Gastroesophageal sphincter (tissue), 4 donors: ENCODE results near the gene MYO1G. TPM values are rescaled to one million over a fixed set of nuclear protein-coding genes. Genes with fewer than 3 reads are reported as not detected.
"Not testable (repeated sequence)": the region's sequence is repeated elsewhere in the genome, so short reads cannot be mapped to it uniquely, and the experiment has no call there.

Source experiments
- ATAC-seq: fragments of 150-250 bp; one replicate; pipeline ENCODE4 v1.9.1; 2016; ENCODE audit warnings: mild to moderate bottlenecking, moderate library complexity
- H3K27ac ChIP-seq, 4 donors: fragments of 200-600 bp; sonication (generic) in 3 of 4; 1 replicate in 3 of 4; 2 replicates in 1 of 4; pipeline ENCODE4 v1.5.1; 2016 to 2019
- H3K27me3 ChIP-seq: fragments of 200-600 bp; sonication (generic); one replicate; pipeline ENCODE4 v1.5.1; 2019
- H3K36me3 ChIP-seq, 2 donors: fragments of 200-600 bp; sonication (generic); one replicate each; pipeline ENCODE4 v1.5.1; 2019; ENCODE audit warnings: control low read depth in 1 of 2
- H3K4me1 ChIP-seq, 3 donors: fragments of 200-600 bp; sonication (generic); 1 replicate in 2 of 3; 2 replicates in 1 of 3; pipeline ENCODE4 v1.5.1; 2016 to 2019; ENCODE audit warnings: control low read depth in 2 of 3
- H3K4me3 ChIP-seq, 2 donors: fragments of 200-600 bp; sonication (generic); one replicate each; pipeline ENCODE4 v1.5.1; 2019; ENCODE audit warnings: mild to moderate bottlenecking in 1 of 2, moderate library complexity in 1 of 2
- H3K9me3 ChIP-seq, 3 donors: fragments of 200-600 bp; sonication (generic); one replicate each; pipeline ENCODE4 v1.5.1; 2017 to 2019; ENCODE audit warnings: control low read depth in 2 of 3
- CTCF ChIP-seq, 4 experiments: fragments of 200-600 bp in 2 of 4; fragments of 450-650 bp in 2 of 4; sonication (generic) in 1 of 4; IDR thresholded peaks; one replicate each; pipeline ENCODE4 v1.5.1; 2017 to 2019; ENCODE audit warnings: antibody characterized with exemption in 4 of 4, mild to moderate bottlenecking in 2 of 4, moderate library complexity in 2 of 4
- EP300 ChIP-seq: sonication (generic); formaldehyde crosslinking; IDR thresholded peaks from one replicate; pipeline ENCODE4 v1.6.1; 2017; ENCODE audit warnings: antibody characterized with exemption, mild to moderate bottlenecking
- POLR2A ChIP-seq, 2 donors: fragments of 450-650 bp; IDR thresholded peaks; one replicate each; pipeline ENCODE4 v1.6.1; 2017; ENCODE audit warnings: antibody characterized with exemption in 2 of 2, mild to moderate bottlenecking in 2 of 2, moderate library complexity in 1 of 2
- POLR2AphosphoS5 ChIP-seq: sonication (generic); formaldehyde crosslinking; IDR thresholded peaks from one replicate; pipeline ENCODE4 v1.6.1; 2017; ENCODE audit warnings: antibody characterized with exemption
- WGBS, 2 donors: methylation state at CpG; one replicate each; pipeline ENCODE4 v1.1.5; 2018; ENCODE audit warnings: low coverage in 1 of 2; 5-methylcytosine and 5-hydroxymethylcytosine counted together
- total RNA-seq, 4 donors: library from RNA; depleted of rRNA; stranded (reverse); fragments of >200 nt; gene quantifications; one replicate each; pipeline ENCODE4 v1.1.0, GENCODE V29; 2016

The MYO1G gene
- total RNA-seq, 4 donors from 2014 or later = 1.4 to 3.6 (median 2.0) TPM

- H3K27me3 ChIP-seq = no peaks in the 10 kb centered on the region
- no peak for ATAC-seq
These were observed 47.2 kb upstream of the MYO1G start for GRCh38 chr7:45026013-45026412.

GRCh38 chr7:45025473-45025872, 46.7 kb upstream of the MYO1G start:
- not testable (repeated sequence) for H3K9me3 ChIP-seq, H3K27me3 ChIP-seq, ATAC-seq, H3K4me1 ChIP-seq, H3K27ac ChIP-seq, H3K4me3 ChIP-seq
- WGBS, 2 donors = 90% methylated on average over 12 of the region's 12 CpGs; no CpG with 5 or more reads in 1 of the 2 donors
- H3K36me3 ChIP-seq = peaks cover 0 to 25% of the 10 kb centered on the region in 2 donors

More at GRCh38 chr7:45026013-45026412, 47.2 kb upstream of the MYO1G start:
- no peaks in the 10 kb centered on the region for H3K4me1 ChIP-seq
- no peak overlapping the region for H3K4me3 ChIP-seq
- H3K27ac ChIP-seq = no peak overlapping the region
- 94% methylated on average over 1 of the region's 1 CpG; no CpG with 5 or more reads in 1 of the 2 donors for WGBS, 2 donors
- H3K9me3 ChIP-seq = no peaks in the 10 kb centered on the region
- peaks cover 0 to 25% of the 10 kb centered on the region in 2 donors for H3K36me3 ChIP-seq
- TF ChIP-seq CTCF (IDR thresholded peaks at IDR 0.05) (no peak), EP300 (no peak), POLR2A (IDR thresholded peaks at IDR 0.05) (no peak), POLR2AphosphoS5 (no peak)

- WGBS, 2 donors = 90 to 100% methylated on average over 1 to 2 of the region's 2 CpGs
- H3K27me3 ChIP-seq = no peaks in the 10 kb centered on the region
- TF ChIP-seq CTCF (IDR thresholded peaks at IDR 0.05) (no peak), POLR2A (IDR thresholded peaks at IDR 0.05) (no peak), POLR2AphosphoS5 (no peak), EP300 (no peak)
- no peak overlapping the region for H3K4me3 ChIP-seq
- ATAC-seq = no peak
- no peaks in the 10 kb centered on the region for H3K4me1 ChIP-seq
- no peaks in the 10 kb centered on the region for H3K9me3 ChIP-seq
- H3K36me3 ChIP-seq = peaks cover 0 to 25% of the 10 kb centered on the region in 2 donors
- no peak overlapping the region for H3K27ac ChIP-seq
These were observed 45.4 kb upstream of the MYO1G start for GRCh38 chr7:45024126-45024744.

- no peak overlapping the region for H3K4me3 ChIP-seq
- no peaks in the 10 kb centered on the region for H3K9me3 ChIP-seq
- H3K27me3 ChIP-seq = no peaks in the 10 kb centered on the region
- peaks cover 0 to 2% of the 10 kb centered on the region in 2 donors for H3K36me3 ChIP-seq
- 81 to 85% methylated on average over 3 of the region's 3 CpGs for WGBS, 2 donors
- TF ChIP-seq CTCF (IDR thresholded peaks at IDR 0.05) (no peak), EP300 (no peak), POLR2A (IDR thresholded peaks at IDR 0.05) (no peak), POLR2AphosphoS5 (no peak)
- H3K27ac ChIP-seq = no peak overlapping the region
- no peak for ATAC-seq
- H3K4me1 ChIP-seq = no peaks in the 10 kb centered on the region
These were observed 42.9 kb upstream of the MYO1G start for GRCh38 chr7:45021604-45022296.

- 75 to 78% methylated on average over 2 to 5 of the region's 5 CpGs for WGBS, 2 donors
- Histone ChIP-seq H3K4me1 (no peaks in the 10 kb centered on the region), H3K9me3 (no peaks in the 10 kb centered on the region), H3K27me3 (no peaks in the 10 kb centered on the region), H3K4me3 (no peak overlapping the region), H3K36me3 (no peaks in the 10 kb centered on the region), H3K27ac (no peak overlapping the region)
- TF ChIP-seq EP300 = no peak
- no peak for TF ChIP-seq POLR2A (IDR thresholded peaks at IDR 0.05)
- no peak for TF ChIP-seq CTCF (IDR thresholded peaks at IDR 0.05)
- no peak for TF ChIP-seq POLR2AphosphoS5
- no peak for ATAC-seq
These were observed 42.1 kb upstream of the MYO1G start for GRCh38 chr7:45020915-45021314.
